B cell (primary cell): ENCODE measurements around the gene RNF217. TPM values are rescaled to one million over a fixed set of nuclear protein-coding genes. Genes with fewer than 3 reads are reported as not detected.

Experiments used
- ATAC-seq: fragments of 200-7000 bp; cut with Tn5 transposase; one replicate; pipeline ENCODE4 v1.10.0; 2021; ENCODE audit warnings: low read depth, mild to moderate bottlenecking, moderate number of reproducible peaks, moderate library complexity
- CTCF ChIA-PET: fragments of 350-600 bp; sonication (Branson Sonifier 250); formaldehyde crosslinking; loops from one replicate; lab custom pipeline; 2021; ENCODE audit warnings: antibody characterized with exemption, inconsistent platforms; lab: Charles Lee
- POLR2A ChIA-PET: fragments of 350-600 bp; sonication (Branson Sonifier 250); formaldehyde crosslinking; loops from one replicate; lab custom pipeline; 2021; ENCODE audit warnings: antibody characterized with exemption; lab: Charles Lee
- DNase-seq: peaks from one replicate; pipeline ENCODE4 v3.0.0; 2013
- H2AFZ ChIP-seq: 2 replicates; pipeline ENCODE4 v1.6.1; 2012; ENCODE audit warnings: mild to moderate bottlenecking, low read depth, low read length; ENCODE audit not compliant: insufficient read depth, poor library complexity, severe bottlenecking
- H3K27ac ChIP-seq, 2 donors: 1 replicate in 1 of 2; 2 replicates in 1 of 2; pipeline ENCODE4 v1.5.1; 2012 to 2013; ENCODE audit warnings: low read length in 2 of 2, mild to moderate bottlenecking in 2 of 2, moderate library complexity in 1 of 2
- H3K27me3 ChIP-seq, 4 experiments: fragments of 200-600 bp in 1 of 4; sonication (generic) in 1 of 4; replicated peaks in 1 of 4; 1 replicate in 2 of 4; 2 replicates in 2 of 4; pipeline versions ENCODE4 v1.6.1 to v1.7.0; 2013 to 2016; ENCODE audit warnings: low read length in 3 of 4, mild to moderate bottlenecking in 2 of 4, mixed read lengths in 1 of 4, moderate library complexity in 1 of 4; ENCODE audit not compliant: insufficient read depth in 4 of 4, control insufficient read depth in 3 of 4; ENCODE audit errors: control extremely low read depth in 1 of 4
- H3K36me3 ChIP-seq, 2 experiments: replicated peaks in 1 of 2; 1 replicate in 1 of 2; 2 replicates in 1 of 2; pipeline versions ENCODE4 v1.6.1 to v1.7.1; 2013; ENCODE audit warnings: low read length in 1 of 2; ENCODE audit not compliant: insufficient read depth in 2 of 2, control insufficient read depth in 1 of 2; ENCODE audit errors: control extremely low read depth in 1 of 2, extremely low read depth in 1 of 2
- H3K4me1 ChIP-seq, 2 donors: fragments of 200-600 bp in 1 of 2; sonication (generic) in 1 of 2; 1 replicate in 1 of 2; 2 replicates in 1 of 2; pipeline versions ENCODE4 v1.5.1 to v1.6.1; 2013 to 2017; ENCODE audit warnings: low read length in 2 of 2; ENCODE audit not compliant: control insufficient read depth in 2 of 2, insufficient read depth in 2 of 2
- H3K4me2 ChIP-seq: replicated peaks from 2 replicates; pipeline ENCODE3; 2012; ENCODE audit warnings: mild to moderate bottlenecking, low read depth, low read length; ENCODE audit not compliant: poor library complexity, severe bottlenecking
- H3K4me3 ChIP-seq, 5 experiments: fragments of 200-600 bp in 1 of 5; sonication (generic) in 1 of 5; 1 replicate in 3 of 5; 2 replicates in 2 of 5; pipeline versions ENCODE4 v1.5.1 to v1.7.0; 2011 to 2016; ENCODE audit warnings: low read length in 4 of 5, mild to moderate bottlenecking in 4 of 5, low read depth in 2 of 5, control low read depth in 1 of 5, moderate library complexity in 1 of 5; ENCODE audit not compliant: insufficient read depth in 1 of 5; ENCODE audit errors: control extremely low read depth in 1 of 5, extremely low read depth in 1 of 5
- H3K79me2 ChIP-seq: fragments of 200-600 bp; sonication (generic); one replicate; pipeline ENCODE4 v1.6.0; 2016; ENCODE audit warnings: low read length; ENCODE audit not compliant: control insufficient read depth, insufficient read depth
- H3K9ac ChIP-seq: fragments of 200-600 bp; sonication (generic); 2 replicates; pipeline ENCODE4 v1.6.1; 2017; ENCODE audit warnings: mild to moderate bottlenecking, low read length, moderate library complexity
- H3K9me3 ChIP-seq, 3 donors: one replicate each; pipeline versions ENCODE4 v1.6.1 to v1.7.1; 2013; ENCODE audit warnings: low read length in 2 of 3; ENCODE audit not compliant: control insufficient read depth in 2 of 3, insufficient read depth in 1 of 3; ENCODE audit errors: control extremely low read depth in 1 of 3
- H4K20me1 ChIP-seq: 2 replicates; pipeline ENCODE4 v1.6.0; 2012; ENCODE audit warnings: mild to moderate bottlenecking, low read length; ENCODE audit not compliant: insufficient read depth, control insufficient read depth, poor library complexity, severe bottlenecking
- H3K27ac Mint-ChIP-seq: one replicate; pipeline ENCODE4 v1.8.0; 2021; ENCODE audit warnings: mixed read lengths
- H3K27me3 Mint-ChIP-seq: one replicate; pipeline ENCODE4 v1.8.0; 2021; ENCODE audit warnings: mixed read lengths
- H3K4me1 Mint-ChIP-seq: one replicate; pipeline ENCODE4 v1.8.0; 2021; ENCODE audit warnings: mixed read lengths
- H3K4me3 Mint-ChIP-seq: one replicate; pipeline ENCODE4 v1.8.0; 2021; ENCODE audit warnings: mixed read lengths
- H3K9me3 Mint-ChIP-seq: one replicate; pipeline ENCODE4 v1.8.0; 2022; ENCODE audit warnings: mixed read lengths; ENCODE audit not compliant: insufficient read depth
- CTCF ChIP-seq: fragments of 200-600 bp; IDR thresholded peaks from one replicate; pipeline ENCODE4 v1.8.0; 2022; ENCODE audit warnings: antibody characterized with exemption, mild to moderate bottlenecking
- EZH2 ChIP-seq: IDR thresholded peaks from 2 replicates; pipeline ENCODE4 v1.6.1; 2012; ENCODE audit warnings: borderline replicate concordance, low read depth, mild to moderate bottlenecking, moderate library complexity, low read length; ENCODE audit not compliant: insufficient read depth, poor library complexity, severe bottlenecking
- whole genome bisulfite sequencing: methylation state at CpG from one replicate; pipeline ENCODE4 v1.1.5; 2013; ENCODE audit warnings: missing lambda C conversion rate; ENCODE audit not compliant: insufficient coverage; 5-methylcytosine and 5-hydroxymethylcytosine counted together
- intact Hi-C: fragments of 100-400 bp; cut with micrococcal nuclease; formaldehyde crosslinking; loops from one replicate; pipeline ENCODE4 v1.10.0; 2022
- polyA plus RNA-seq: library from polyadenylated mRNA; depleted of rRNA; stranded (reverse); fragments of >200 nt; gene quantifications from 2 replicates; pipeline ENCODE4 v1.2.3, GENCODE V29; 2012
- total RNA-seq, 2 donors: library from RNA; stranded (reverse); fragments of 120-200 nt in 1 of 2; gene quantifications; 1 replicate in 1 of 2; 2 replicates in 1 of 2; pipeline versions ENCODE4 v1.2.3 to v1.2.4, GENCODE V29; 2013 to 2022

Gene RNF217
- total and polyA plus RNA-seq, 2 donors (not counting 1 experiment from before 2014, with no cell fraction given) = 0.03 TPM; not detected in 1

GRCh38 chr6:124982669-124983068 lies 20.4 kb downstream of the RNF217 start:
- intact Hi-C loops = no loop called here
- no peak overlapping the region for H3K27ac ChIP-seq
- H3K27ac Mint-ChIP-seq = no peak overlapping the region
- no peak overlapping the region for H3K4me3 Mint-ChIP-seq
- H3K27me3 Mint-ChIP-seq = no peaks in the 10 kb centered on the region
- POLR2A ChIA-PET = no interaction called here
- TF ChIP-seq CTCF (no peak), EZH2 (no peak)
- no peak overlapping the region for H3K4me3 ChIP-seq
- H4K20me1 ChIP-seq = no peaks in the 10 kb centered on the region
- peaks cover 9% of the 10 kb centered on the region for H3K9me3 Mint-ChIP-seq
- CTCF ChIA-PET = no interaction called here
- H3K36me3 ChIP-seq = no peaks in the 10 kb centered on the region
- H3K4me1 ChIP-seq = no peaks in the 10 kb centered on the region
- ATAC-seq = no peak
- no peak for DNase-seq
- no peak overlapping the region for H3K9ac ChIP-seq
- H3K27me3 ChIP-seq = no peaks in the 10 kb centered on the region
- H3K4me2 ChIP-seq = no peak overlapping the region
- no peaks in the 10 kb centered on the region for H3K4me1 Mint-ChIP-seq
- H2AFZ ChIP-seq = no peak overlapping the region
- H3K9me3 ChIP-seq = peaks cover 0 to 15% (median 8%) of the 10 kb centered on the region in 3 donors
- no peaks in the 10 kb centered on the region for H3K79me2 ChIP-seq

- Histone ChIP-seq H3K4me3 (no peak overlapping the region), H2AFZ (no peak overlapping the region), H4K20me1 (no peaks in the 10 kb centered on the region), H3K36me3 (no peaks in the 10 kb centered on the region), H3K79me2 (no peaks in the 10 kb centered on the region), H3K27me3 (no peaks in the 10 kb centered on the region), H3K9ac (no peak overlapping the region), H3K9me3 (peaks cover 0 to 9% (median 6%) of the 10 kb centered on the region in 3 donors), H3K4me2 (no peak overlapping the region), H3K27ac (no peak overlapping the region), H3K4me1 (no peaks in the 10 kb centered on the region)
- Mint-ChIP-seq H3K9me3 (peaks cover 9% of the 10 kb centered on the region), H3K27ac (no peak overlapping the region), H3K4me1 (no peaks in the 10 kb centered on the region), H3K4me3 (no peak overlapping the region), H3K27me3 (no peaks in the 10 kb centered on the region)
- DNase-seq (no peak), ATAC-seq (no peak)
- ChIA-PET CTCF (no interaction called here), POLR2A (no interaction called here)
- no CpG with 5 or more reads among the region's 2 CpGs for WGBS
- intact Hi-C loops = no loop called here
- no peak for TF ChIP-seq EZH2
- no peak for TF ChIP-seq CTCF
Observed at GRCh38 chr6:124983383-124984083, 21.3 kb downstream of the RNF217 start.
